SK-N-MC (cell line): ENCODE data around the gene C1orf56.

Experiments used
- FOXP2 ChIP-seq: optimal IDR thresholded peaks from 2 replicates; pipeline ENCODE3; 2011; ENCODE audit warnings: mild to moderate bottlenecking, moderate library complexity; ENCODE audit not compliant: insufficient read depth; ENCODE audit errors: extremely low read length, control extremely low read depth
- POLR2AphosphoS5 ChIP-seq: IDR thresholded peaks from 2 replicates; pipeline ENCODE4 v1.6.1; 2012; ENCODE audit warnings: mild to moderate bottlenecking, low read depth, low read length, borderline replicate concordance

DNA sequence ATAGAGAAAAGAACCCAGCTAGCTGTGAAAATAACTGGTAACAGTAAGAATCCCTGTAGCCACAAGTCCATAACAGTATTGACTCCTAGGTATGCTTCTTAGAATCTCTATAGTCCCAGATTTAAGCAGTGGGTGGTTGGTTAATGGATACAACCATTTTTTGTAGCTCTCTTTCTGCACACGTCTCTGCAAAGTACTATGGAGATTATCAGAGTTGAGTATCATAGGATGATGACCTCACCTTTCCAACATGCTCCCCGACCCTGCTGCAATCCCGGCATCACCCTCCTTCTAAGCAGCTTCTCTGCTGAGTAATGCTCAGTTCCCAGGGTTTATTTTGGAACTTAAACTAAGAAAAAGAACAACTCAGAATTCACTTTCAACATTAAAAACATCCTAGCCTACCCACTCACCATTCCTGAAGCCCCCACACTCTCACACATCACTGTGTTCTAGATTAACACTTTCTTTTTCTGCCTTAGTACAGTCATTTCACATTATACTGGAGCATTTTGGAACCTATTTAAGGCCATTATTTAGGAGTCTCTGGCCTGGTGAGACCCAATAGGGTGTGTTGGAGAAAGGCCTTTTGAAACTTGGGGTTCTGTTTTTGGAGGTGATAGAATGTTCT is 15.3 kb downstream of the C1orf56 start:
- no peak for TF ChIP-seq POLR2AphosphoS5
- no peak for TF ChIP-seq FOXP2
